Ishikawa (cell line): ENCODE results near the gene MT3.

Experiments used
- CEBPB ChIP-seq: IDR thresholded peaks from 2 replicates; pipeline ENCODE4 v1.6.1; 2012
- CREB1 ChIP-seq: IDR thresholded peaks from 2 replicates; pipeline ENCODE4 v1.6.1; 2012; ENCODE audit warnings: low read depth
- EGR1 ChIP-seq: IDR thresholded peaks from 2 replicates; pipeline ENCODE4 v1.6.1; 2012
- EP300 ChIP-seq: IDR thresholded peaks from 2 replicates; pipeline ENCODE4 v1.6.1; 2012; ENCODE audit warnings: borderline replicate concordance
- FOXM1 ChIP-seq: IDR thresholded peaks from 2 replicates; pipeline ENCODE4 v1.6.1; 2012; ENCODE audit warnings: low read depth, borderline replicate concordance
- NFIC ChIP-seq: IDR thresholded peaks from 2 replicates; pipeline ENCODE4 v1.6.1; 2012
- RAD21 ChIP-seq: IDR thresholded peaks from 2 replicates; pipeline ENCODE4 v1.6.1; 2012; ENCODE audit warnings: low read depth
- TAF1 ChIP-seq: IDR thresholded peaks from 2 replicates; pipeline ENCODE4 v1.6.1; 2012; ENCODE audit warnings: low read depth, mild to moderate bottlenecking
- TCF12 ChIP-seq: IDR thresholded peaks from 2 replicates; pipeline ENCODE4 v1.6.1; 2012; ENCODE audit warnings: low read depth
- YY1 ChIP-seq: IDR thresholded peaks from 2 replicates; pipeline ENCODE4 v1.6.1; 2012; ENCODE audit warnings: low read depth
- ZBTB7A ChIP-seq: IDR thresholded peaks from 2 replicates; pipeline ENCODE4 v1.6.1; 2012; ENCODE audit warnings: low read depth
- TF ChIP-seq, protein P1 (sequence below): IDR thresholded peaks from 2 replicates; pipeline ENCODE4 v1.6.1; 2012
- TF ChIP-seq, protein P2 (sequence below): IDR thresholded peaks from 2 replicates; pipeline ENCODE4 v1.6.1; 2012; ENCODE audit warnings: low read depth, mild to moderate bottlenecking

DNA sequence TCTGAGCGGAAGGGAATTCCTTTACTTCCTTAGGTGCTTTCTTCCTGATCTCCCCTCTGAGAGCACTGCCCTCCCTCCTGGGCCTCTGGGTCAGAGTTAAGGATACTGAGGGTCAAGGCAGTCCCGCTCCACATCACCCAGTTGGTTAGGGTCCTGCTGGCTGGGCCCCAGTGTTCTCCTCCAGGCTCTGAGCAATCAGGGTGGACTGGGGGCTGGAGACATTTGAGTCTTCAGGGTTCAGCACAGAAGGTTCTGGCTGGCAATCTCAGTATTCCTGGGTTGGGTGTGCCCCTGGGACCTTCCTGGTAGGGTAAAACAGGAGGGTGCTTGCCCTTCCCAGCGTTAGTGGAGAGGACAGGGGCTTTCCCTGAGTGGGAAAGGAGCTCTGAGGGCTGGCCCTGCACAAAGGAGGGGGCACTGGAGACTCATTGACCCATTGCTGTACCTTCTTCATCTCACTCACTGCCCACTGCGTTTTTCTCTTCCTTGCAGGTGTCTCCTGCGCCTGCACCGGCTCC lies 43.6 kb downstream of the MT3 start:
- TF ChIP-seq NFIC (no peak), YY1 (no peak), EP300 (no peak), RAD21 (no peak), CEBPB (no peak), ZBTB7A (no peak), TAF1 (no peak), CREB1 (no peak), FOXM1 (no peak), TCF12 (no peak), EGR1 (no peak)
- TF ChIP-seq, protein P1, sequence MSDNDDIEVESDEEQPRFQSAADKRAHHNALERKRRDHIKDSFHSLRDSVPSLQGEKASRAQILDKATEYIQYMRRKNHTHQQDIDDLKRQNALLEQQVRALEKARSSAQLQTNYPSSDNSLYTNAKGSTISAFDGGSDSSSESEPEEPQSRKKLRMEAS: no peak
- TF ChIP-seq, protein P2, sequence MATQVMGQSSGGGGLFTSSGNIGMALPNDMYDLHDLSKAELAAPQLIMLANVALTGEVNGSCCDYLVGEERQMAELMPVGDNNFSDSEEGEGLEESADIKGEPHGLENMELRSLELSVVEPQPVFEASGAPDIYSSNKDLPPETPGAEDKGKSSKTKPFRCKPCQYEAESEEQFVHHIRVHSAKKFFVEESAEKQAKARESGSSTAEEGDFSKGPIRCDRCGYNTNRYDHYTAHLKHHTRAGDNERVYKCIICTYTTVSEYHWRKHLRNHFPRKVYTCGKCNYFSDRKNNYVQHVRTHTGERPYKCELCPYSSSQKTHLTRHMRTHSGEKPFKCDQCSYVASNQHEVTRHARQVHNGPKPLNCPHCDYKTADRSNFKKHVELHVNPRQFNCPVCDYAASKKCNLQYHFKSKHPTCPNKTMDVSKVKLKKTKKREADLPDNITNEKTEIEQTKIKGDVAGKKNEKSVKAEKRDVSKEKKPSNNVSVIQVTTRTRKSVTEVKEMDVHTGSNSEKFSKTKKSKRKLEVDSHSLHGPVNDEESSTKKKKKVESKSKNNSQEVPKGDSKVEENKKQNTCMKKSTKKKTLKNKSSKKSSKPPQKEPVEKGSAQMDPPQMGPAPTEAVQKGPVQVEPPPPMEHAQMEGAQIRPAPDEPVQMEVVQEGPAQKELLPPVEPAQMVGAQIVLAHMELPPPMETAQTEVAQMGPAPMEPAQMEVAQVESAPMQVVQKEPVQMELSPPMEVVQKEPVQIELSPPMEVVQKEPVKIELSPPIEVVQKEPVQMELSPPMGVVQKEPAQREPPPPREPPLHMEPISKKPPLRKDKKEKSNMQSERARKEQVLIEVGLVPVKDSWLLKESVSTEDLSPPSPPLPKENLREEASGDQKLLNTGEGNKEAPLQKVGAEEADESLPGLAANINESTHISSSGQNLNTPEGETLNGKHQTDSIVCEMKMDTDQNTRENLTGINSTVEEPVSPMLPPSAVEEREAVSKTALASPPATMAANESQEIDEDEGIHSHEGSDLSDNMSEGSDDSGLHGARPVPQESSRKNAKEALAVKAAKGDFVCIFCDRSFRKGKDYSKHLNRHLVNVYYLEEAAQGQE: no peak
